Activated CD8-positive, alpha-beta T cell treated with anti-CD3 and anti-CD28 coated beads for 36 hours (primary cell): ENCODE data around the gene KNTC1. TPM values are rescaled to one million over a fixed set of nuclear protein-coding genes. Genes with fewer than 3 reads are reported as not detected.

Experiments
- ATAC-seq: fragments of 200-7000 bp; cut with Tn5 transposase; one replicate; pipeline ENCODE4 v1.10.0; 2021; ENCODE audit warnings: mild to moderate bottlenecking, moderate library complexity
- CTCF ChIA-PET: fragments of 350-600 bp; sonication (Branson Sonifier 250); formaldehyde crosslinking; loops from one replicate; lab custom pipeline; 2021; ENCODE audit warnings: antibody characterized with exemption; lab: Charles Lee
- POLR2A ChIA-PET: fragments of 350-600 bp; sonication (Branson Sonifier 250); formaldehyde crosslinking; loops from one replicate; lab custom pipeline; 2021; ENCODE audit warnings: antibody characterized with exemption; lab: Charles Lee
- DNase-seq: peaks from one replicate; pipeline ENCODE4 v3.0.0-alpha.2; 2020
- H3K27ac Mint-ChIP-seq: one replicate; pipeline ENCODE4 v1.8.0; 2021; ENCODE audit warnings: mild to moderate bottlenecking, mixed read lengths
- H3K27me3 Mint-ChIP-seq: one replicate; pipeline ENCODE4 v1.8.0; 2021; ENCODE audit warnings: mixed read lengths
- H3K36me3 Mint-ChIP-seq: one replicate; pipeline ENCODE4 v1.8.0; 2021; ENCODE audit warnings: low read depth, mixed read lengths
- H3K4me1 Mint-ChIP-seq: one replicate; pipeline ENCODE4 v1.8.0; 2021; ENCODE audit warnings: low read depth, mixed read lengths
- H3K4me3 Mint-ChIP-seq: one replicate; pipeline ENCODE4 v1.8.0; 2021; ENCODE audit warnings: mild to moderate bottlenecking, moderate library complexity, mixed read lengths
- H3K9me3 Mint-ChIP-seq: one replicate; pipeline ENCODE4 v1.8.0; 2021; ENCODE audit warnings: mixed read lengths
- intact Hi-C: fragments of 100-400 bp; cut with micrococcal nuclease; formaldehyde crosslinking; loops from one replicate; pipeline ENCODE4 v1.10.0; 2022
- total RNA-seq, 2 experiments: library from RNA; stranded (reverse); gene quantifications; one replicate each; pipeline ENCODE4 v1.2.3, GENCODE V29; 2021
- TF ChIP-seq, protein P1 (sequence below): fragments of 200-600 bp; IDR thresholded peaks from one replicate; pipeline ENCODE4 v1.8.0; 2022; ENCODE audit warnings: antibody characterized with exemption, mild to moderate bottlenecking

Gene KNTC1
- total RNA-seq, 2 experiments from 2014 or later, result 128 to 129 TPM

DNA sequence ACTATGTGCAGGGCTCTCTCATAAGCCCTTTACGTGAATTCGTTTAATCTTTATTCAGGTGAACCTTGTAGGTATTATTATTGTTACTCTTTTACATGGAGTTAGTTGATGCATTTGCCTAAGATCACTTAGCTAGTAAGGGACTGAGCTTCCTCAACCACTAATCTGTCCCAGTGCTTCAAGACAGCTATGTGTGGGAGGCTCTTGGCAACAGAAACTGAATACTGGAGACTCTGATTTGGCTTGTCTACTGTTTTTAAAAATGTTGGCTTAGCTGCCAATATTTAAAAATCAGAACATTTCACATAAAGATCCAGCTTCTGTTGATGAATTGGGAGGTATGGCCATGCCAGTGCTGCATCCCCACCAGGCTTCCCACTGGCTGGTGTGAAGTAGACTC is 6.8 kb downstream of the KNTC1 start:
- Mint-ChIP-seq H3K36me3 (peaks cover 50% of the 10 kb centered on the region), H3K4me1 (peaks cover 8% of the 10 kb centered on the region), H3K9me3 (no peaks in the 10 kb centered on the region), H3K27me3 (no peaks in the 10 kb centered on the region), H3K27ac (no peak overlapping the region), H3K4me3 (no peak overlapping the region)
- TF ChIP-seq, protein P1, sequence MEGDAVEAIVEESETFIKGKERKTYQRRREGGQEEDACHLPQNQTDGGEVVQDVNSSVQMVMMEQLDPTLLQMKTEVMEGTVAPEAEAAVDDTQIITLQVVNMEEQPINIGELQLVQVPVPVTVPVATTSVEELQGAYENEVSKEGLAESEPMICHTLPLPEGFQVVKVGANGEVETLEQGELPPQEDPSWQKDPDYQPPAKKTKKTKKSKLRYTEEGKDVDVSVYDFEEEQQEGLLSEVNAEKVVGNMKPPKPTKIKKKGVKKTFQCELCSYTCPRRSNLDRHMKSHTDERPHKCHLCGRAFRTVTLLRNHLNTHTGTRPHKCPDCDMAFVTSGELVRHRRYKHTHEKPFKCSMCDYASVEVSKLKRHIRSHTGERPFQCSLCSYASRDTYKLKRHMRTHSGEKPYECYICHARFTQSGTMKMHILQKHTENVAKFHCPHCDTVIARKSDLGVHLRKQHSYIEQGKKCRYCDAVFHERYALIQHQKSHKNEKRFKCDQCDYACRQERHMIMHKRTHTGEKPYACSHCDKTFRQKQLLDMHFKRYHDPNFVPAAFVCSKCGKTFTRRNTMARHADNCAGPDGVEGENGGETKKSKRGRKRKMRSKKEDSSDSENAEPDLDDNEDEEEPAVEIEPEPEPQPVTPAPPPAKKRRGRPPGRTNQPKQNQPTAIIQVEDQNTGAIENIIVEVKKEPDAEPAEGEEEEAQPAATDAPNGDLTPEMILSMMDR, result no peak
- DNase-seq (no peak), ATAC-seq (no peak)
- ChIA-PET POLR2A (interaction anchor here (1.0 to 1.1 kb wide), 2 partner anchors 9 to 11 kb away, joined by 4 read pairs; no protein-coding TSS in a partner anchor), CTCF (no interaction called here)
- intact Hi-C loops, result no loop called here

DNA sequence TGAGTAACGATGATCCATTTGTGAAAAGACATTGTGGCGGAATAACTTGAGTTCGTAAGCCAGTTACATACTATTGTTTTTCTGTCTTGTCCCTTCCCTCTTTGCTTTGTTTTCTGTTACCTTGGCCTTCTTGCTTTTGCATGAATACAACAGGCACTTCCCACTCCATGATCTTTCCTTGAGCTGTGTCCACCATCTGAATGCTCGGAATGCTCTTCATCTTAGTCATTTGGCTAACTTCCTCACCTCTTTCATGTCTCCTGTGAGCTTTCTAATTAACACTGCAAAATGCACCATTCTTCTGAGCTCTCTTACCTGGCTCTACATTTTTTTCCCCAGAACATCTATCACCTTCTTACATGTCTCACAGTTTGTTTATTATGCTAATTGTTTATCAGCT is 10.0 kb downstream of the KNTC1 start:
- H3K27ac Mint-ChIP-seq, result no peak overlapping the region
- no peaks in the 10 kb centered on the region for H3K9me3 Mint-ChIP-seq
- ChIA-PET POLR2A (interaction anchor here (1.1 to 1.8 kb wide), 4 partner anchors 11 to 67 kb away, joined by 3 to 4 read pairs (median 3); no protein-coding TSS in a partner anchor), CTCF (interaction anchor here (1.2 to 1.4 kb wide), 2 partner anchors 10 to 181 kb away, joined by 4 to 6 read pairs; no protein-coding TSS in a partner anchor)
- TF ChIP-seq, protein P1, result no peak
- H3K36me3 Mint-ChIP-seq, result peaks cover 40% of the 10 kb centered on the region
- no peaks in the 10 kb centered on the region for H3K27me3 Mint-ChIP-seq
- no peaks in the 10 kb centered on the region for H3K4me1 Mint-ChIP-seq
- H3K4me3 Mint-ChIP-seq, result no peak overlapping the region
- intact Hi-C loops, result no loop called here
- ATAC-seq (no peak), DNase-seq (no peak)

DNA sequence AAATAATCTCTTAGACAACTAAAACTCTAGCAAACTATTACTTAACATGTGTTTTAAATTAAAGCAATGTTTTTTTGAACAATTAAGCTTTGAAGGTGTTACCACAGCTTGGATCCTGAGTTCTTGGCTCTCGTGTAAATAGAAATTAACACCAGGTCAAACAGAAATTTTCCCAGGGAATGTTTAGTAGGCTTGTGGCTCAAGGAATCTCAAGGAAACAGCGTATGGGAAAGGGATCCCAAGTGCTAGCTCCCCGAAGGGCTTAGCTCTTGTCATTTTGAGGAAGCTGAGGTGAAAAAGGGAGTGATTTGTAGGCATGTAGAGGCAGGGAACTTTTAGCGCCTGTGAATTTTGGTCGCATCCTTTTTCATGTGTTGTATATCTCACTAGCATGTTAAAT is 11.4 kb downstream of the KNTC1 start:
- Mint-ChIP-seq H3K36me3 (peaks cover 42% of the 10 kb centered on the region), H3K27ac (no peak overlapping the region), H3K9me3 (no peaks in the 10 kb centered on the region), H3K4me3 (no peak overlapping the region), H3K4me1 (no peaks in the 10 kb centered on the region), H3K27me3 (no peaks in the 10 kb centered on the region)
- ChIA-PET POLR2A (interaction anchor here (1.3 to 1.8 kb wide), 5 partner anchors 10 to 40 kb away, joined by 3 to 7 read pairs (median 3); partner anchors contain the start of genes KNTC1 and ZCCHC8), CTCF (interaction anchor here (1.1 to 1.6 kb wide), 3 partner anchors 10 to 139 kb away, joined by 3 to 5 read pairs (median 4); no protein-coding TSS in a partner anchor)
- DNase-seq (no peak), ATAC-seq (no peak)
- intact Hi-C loops, result no loop called here
- TF ChIP-seq, protein P1, result no peak

DNA sequence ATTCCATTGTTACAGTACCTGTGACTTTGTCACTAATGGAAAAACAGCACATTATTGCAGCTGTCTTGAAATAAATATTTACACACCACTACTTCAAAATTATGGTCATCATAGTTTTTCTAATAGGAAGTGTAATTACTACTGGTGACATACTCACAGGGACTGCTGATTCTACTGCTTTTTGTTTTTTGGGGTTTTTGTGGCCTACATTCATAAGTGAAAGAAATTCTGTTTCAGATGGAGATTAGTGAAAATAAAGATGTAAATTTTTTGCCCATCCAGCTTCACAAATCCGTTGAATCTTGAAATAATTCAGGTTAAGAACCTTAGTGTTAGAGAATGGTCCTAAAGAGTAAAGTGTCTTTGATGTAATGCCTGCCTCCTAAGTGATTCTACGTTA is 17.5 kb downstream of the KNTC1 start:
- ChIA-PET POLR2A (no interaction called here), CTCF (no interaction called here)
- DNase-seq, result no peak
- TF ChIP-seq, protein P1, result no peak
- H3K36me3 Mint-ChIP-seq, result peaks cover 28% of the 10 kb centered on the region
- H3K9me3 Mint-ChIP-seq, result no peaks in the 10 kb centered on the region
- intact Hi-C loops, result no loop called here
- no peak overlapping the region for H3K4me3 Mint-ChIP-seq
- H3K27me3 Mint-ChIP-seq, result no peaks in the 10 kb centered on the region
- ATAC-seq, result no peak
- no peak overlapping the region for H3K27ac Mint-ChIP-seq
- H3K4me1 Mint-ChIP-seq, result no peaks in the 10 kb centered on the region

DNA sequence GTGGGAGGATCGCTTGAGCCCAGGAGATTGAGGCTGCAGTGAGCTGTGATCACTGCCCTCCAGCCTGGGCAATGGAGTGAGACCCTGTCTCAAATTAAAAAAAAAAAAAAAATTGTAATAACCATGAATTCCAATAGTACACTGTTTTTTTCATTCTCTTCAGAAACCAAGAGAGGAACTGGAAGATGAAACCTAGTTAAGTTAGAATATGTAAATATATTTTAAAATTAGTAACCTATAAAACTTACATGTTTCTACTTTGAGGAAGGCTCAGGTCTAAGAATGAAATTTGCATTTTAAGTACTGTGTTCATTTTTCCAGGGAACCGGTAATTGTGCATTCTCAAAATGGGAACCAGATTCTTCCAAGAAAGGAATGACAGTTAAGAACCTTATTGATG is 18.8 kb downstream of the KNTC1 start:
- peaks cover 38% of the 10 kb centered on the region for H3K36me3 Mint-ChIP-seq
- intact Hi-C loops, result no loop called here
- DNase-seq, result no peak
- TF ChIP-seq, protein P1, result no peak
- no peaks in the 10 kb centered on the region for H3K4me1 Mint-ChIP-seq
- ChIA-PET POLR2A (no interaction called here), CTCF (interaction anchor here (2.0 kb wide), 1 partner anchor 9 kb away, joined by 6 read pairs; no protein-coding TSS in a partner anchor)
- H3K27ac Mint-ChIP-seq, result no peak overlapping the region
- ATAC-seq, result no peak
- no peak overlapping the region for H3K4me3 Mint-ChIP-seq
- H3K27me3 Mint-ChIP-seq, result no peaks in the 10 kb centered on the region
- no peaks in the 10 kb centered on the region for H3K9me3 Mint-ChIP-seq
